OCI-LY3 (cell line): ENCODE data around the gene MYBPC1.

ENCODE experiments used
- EZH2phosphoT487 ChIP-seq: fragments of 200-600 bp; shearing (Covaris generic); IDR thresholded peaks from 2 replicates; pipeline ENCODE4 v1.6.1; 2018; ENCODE audit warnings: antibody characterized with exemption, mixed run types, low read depth
- TF ChIP-seq, protein P1 (sequence below): fragments of 200-600, 300-600 bp; sonication (generic); IDR thresholded peaks from 2 replicates; pipeline ENCODE4 v1.5.1; 2014; ENCODE audit warnings: antibody characterized with exemption, low read length, low read depth

- TF ChIP-seq, protein P1, sequence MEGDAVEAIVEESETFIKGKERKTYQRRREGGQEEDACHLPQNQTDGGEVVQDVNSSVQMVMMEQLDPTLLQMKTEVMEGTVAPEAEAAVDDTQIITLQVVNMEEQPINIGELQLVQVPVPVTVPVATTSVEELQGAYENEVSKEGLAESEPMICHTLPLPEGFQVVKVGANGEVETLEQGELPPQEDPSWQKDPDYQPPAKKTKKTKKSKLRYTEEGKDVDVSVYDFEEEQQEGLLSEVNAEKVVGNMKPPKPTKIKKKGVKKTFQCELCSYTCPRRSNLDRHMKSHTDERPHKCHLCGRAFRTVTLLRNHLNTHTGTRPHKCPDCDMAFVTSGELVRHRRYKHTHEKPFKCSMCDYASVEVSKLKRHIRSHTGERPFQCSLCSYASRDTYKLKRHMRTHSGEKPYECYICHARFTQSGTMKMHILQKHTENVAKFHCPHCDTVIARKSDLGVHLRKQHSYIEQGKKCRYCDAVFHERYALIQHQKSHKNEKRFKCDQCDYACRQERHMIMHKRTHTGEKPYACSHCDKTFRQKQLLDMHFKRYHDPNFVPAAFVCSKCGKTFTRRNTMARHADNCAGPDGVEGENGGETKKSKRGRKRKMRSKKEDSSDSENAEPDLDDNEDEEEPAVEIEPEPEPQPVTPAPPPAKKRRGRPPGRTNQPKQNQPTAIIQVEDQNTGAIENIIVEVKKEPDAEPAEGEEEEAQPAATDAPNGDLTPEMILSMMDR, result no peak
- TF ChIP-seq EZH2phosphoT487, result no peak
These were observed 2.3 kb upstream of the MYBPC1 start for GRCh38 chr12:101592448-101592847.
